Progenitor cell of endocrine pancreas (in vitro differentiated cells): ENCODE data around the gene CALML6. TPM values are rescaled to one million over a fixed set of nuclear protein-coding genes. Genes with fewer than 3 reads are reported as not detected.

ENCODE experiments used
- DNase-seq: peaks from one replicate; pipeline ENCODE4 v3.0.0; 2021; ENCODE audit warnings: low spot score; ENCODE audit not compliant: unreplicated experiment
- H3K27ac Mint-ChIP-seq: 2 replicates; pipeline ENCODE4 v1.8.0; 2021; ENCODE audit warnings: mild to moderate bottlenecking, moderate library complexity, mixed read lengths
- H3K27me3 Mint-ChIP-seq: 2 replicates; pipeline ENCODE4 v1.8.0; 2021; ENCODE audit warnings: mixed read lengths
- H3K36me3 Mint-ChIP-seq: 2 replicates; pipeline ENCODE4 v1.8.0; 2022; ENCODE audit warnings: mixed read lengths; ENCODE audit not compliant: insufficient read depth
- H3K4me1 Mint-ChIP-seq: 2 replicates; pipeline ENCODE4 v1.8.0; 2021; ENCODE audit warnings: low read depth, mixed read lengths
- H3K4me3 Mint-ChIP-seq: 2 replicates; pipeline ENCODE4 v1.8.0; 2021; ENCODE audit warnings: low read depth, mild to moderate bottlenecking, moderate library complexity, mixed read lengths
- H3K9me3 Mint-ChIP-seq: 2 replicates; pipeline ENCODE4 v1.8.0; 2021; ENCODE audit warnings: low read depth, mixed read lengths
- CTCF ChIP-seq: fragments of 200-600 bp; sonication (generic); IDR thresholded peaks from one replicate; pipeline ENCODE4 v1.5.0; 2021; ENCODE audit warnings: antibody characterized with exemption, mild to moderate bottlenecking; ENCODE audit not compliant: unreplicated experiment
- total RNA-seq: library from RNA; stranded (reverse); gene quantifications from 2 replicates; pipeline ENCODE4 v1.2.1, GENCODE V29; 2021

Gene CALML6
- total RNA-seq, 1 donor from 2014 or later = 1.1 TPM

- H3K27ac Mint-ChIP-seq = peak overlapping the region; percentile 67
- H3K36me3 Mint-ChIP-seq = no peaks in the 10 kb centered on the region
- TF ChIP-seq CTCF = no peak
Measured at GRCh38 chr1:1914101-1914970, 724 bp upstream of the CALML6 start.

GRCh38 chr1:1915911-1916840 is 1.1 kb downstream of the CALML6 start:
- no peak for DNase-seq
- H3K36me3 Mint-ChIP-seq = no peaks in the 10 kb centered on the region

More at GRCh38 chr1:1914101-1914970, 724 bp upstream of the CALML6 start:
- Mint-ChIP-seq H3K27me3 (peaks cover 36% of the 10 kb centered on the region), H3K9me3 (no peaks in the 10 kb centered on the region), H3K4me3 (no peak overlapping the region), H3K4me1 (peaks cover 4% of the 10 kb centered on the region)
- no peak for DNase-seq

GRCh38 chr1:1916851-1917251 is 1.8 kb downstream of the CALML6 start:
- Mint-ChIP-seq H3K4me3 (no peak overlapping the region), H3K36me3 (no peaks in the 10 kb centered on the region), H3K27ac (no peak overlapping the region), H3K27me3 (peaks cover 23% of the 10 kb centered on the region), H3K9me3 (no peaks in the 10 kb centered on the region), H3K4me1 (no peaks in the 10 kb centered on the region)
- no peak for TF ChIP-seq CTCF
- no peak for DNase-seq

More at GRCh38 chr1:1915911-1916840, 1.1 kb downstream of the CALML6 start:
- Mint-ChIP-seq H3K27me3 (peaks cover 29% of the 10 kb centered on the region), H3K4me1 (no peaks in the 10 kb centered on the region), H3K27ac (no peak overlapping the region), H3K4me3 (no peak overlapping the region), H3K9me3 (no peaks in the 10 kb centered on the region)
- no peak for TF ChIP-seq CTCF

- Mint-ChIP-seq H3K9me3 (no peaks in the 10 kb centered on the region), H3K27me3 (peaks cover 23% of the 10 kb centered on the region), H3K36me3 (no peaks in the 10 kb centered on the region), H3K4me1 (no peaks in the 10 kb centered on the region), H3K27ac (no peak overlapping the region), H3K4me3 (no peak overlapping the region)
- TF ChIP-seq CTCF = no peak
- DNase-seq = no peak
Measured at GRCh38 chr1:1917304-1917976, 2.4 kb downstream of the CALML6 start.
